PC-9 (cell line): Measurements from ENCODE around the gene AMZ1. TPM values are rescaled to one million over a fixed set of nuclear protein-coding genes. Genes with fewer than 3 reads are reported as not detected.

ENCODE experiments used
- BruUV-seq: library from RNA; stranded (reverse); fragments of 400-500 nt; replicated peaks from 2 replicates; lab custom pipeline; 2021; lab: Mats Ljungman, UMichigan
- CTCF ChIA-PET: fragments of 300-600 bp; sonication (Branson Sonifier 250); formaldehyde crosslinking; loops from one replicate; lab custom pipeline; 2022; ENCODE audit warnings: antibody characterized with exemption; lab: Charles Lee
- POLR2A ChIA-PET: fragments of 300-600 bp; sonication (Branson Sonifier 250); formaldehyde crosslinking; loops from one replicate; lab custom pipeline; 2022; ENCODE audit warnings: antibody characterized with exemption; ENCODE audit not compliant: unreplicated experiment; lab: Charles Lee
- DNase-seq, 2 experiments: peaks; one replicate each; pipeline versions ENCODE4 v3.0.0 to v3.0.0-alpha.2; 2015 to 2022; ENCODE audit warnings: mixed read lengths in 1 of 2
- H2AFZ ChIP-seq: fragments of 200-600 bp; sonication (generic); 2 replicates; pipeline ENCODE4 v1.8.1; 2017; ENCODE audit warnings: antibody characterized with exemption
- H3F3A ChIP-seq: fragments of 200-600 bp; sonication (generic); 2 replicates; pipeline ENCODE4 v1.8.1; 2017; ENCODE audit warnings: antibody characterized with exemption, mild to moderate bottlenecking, low read depth; ENCODE audit not compliant: insufficient read depth
- H3K27ac ChIP-seq: fragments of 200-600 bp; sonication (generic); 2 replicates; pipeline ENCODE4 v1.6.1; 2016; ENCODE audit warnings: mixed run types
- H3K27me3 ChIP-seq: fragments of 200-600 bp; sonication (generic); 2 replicates; pipeline ENCODE4 v1.6.1; 2016; ENCODE audit warnings: low read depth, mixed run types; ENCODE audit not compliant: insufficient read depth
- H3K36me3 ChIP-seq: fragments of 200-600 bp; sonication (generic); 2 replicates; pipeline ENCODE4 v1.6.1; 2016; ENCODE audit warnings: low read depth, mixed run types
- H3K4me1 ChIP-seq: fragments of 200-600 bp; sonication (generic); replicated peaks from 2 replicates; pipeline ENCODE4 v1.6.1; 2016; ENCODE audit warnings: mixed run types; ENCODE audit not compliant: insufficient read depth
- H3K4me2 ChIP-seq: fragments of 200-600 bp; sonication (generic); 2 replicates; pipeline ENCODE4 v1.6.1; 2017; ENCODE audit warnings: mixed run types
- H3K4me3 ChIP-seq: fragments of 200-600 bp; sonication (generic); 2 replicates; pipeline ENCODE4 v1.6.1; 2016; ENCODE audit warnings: mixed run types
- H3K79me2 ChIP-seq: fragments of 200-600 bp; sonication (generic); 2 replicates; pipeline ENCODE4 v1.6.1; 2017; ENCODE audit warnings: low read depth, mixed run types
- H3K9me2 ChIP-seq: fragments of 200-600 bp; sonication (generic); 2 replicates; pipeline ENCODE4 v1.8.1; 2017; ENCODE audit warnings: mild to moderate bottlenecking; ENCODE audit not compliant: insufficient read depth
- H3K9me3 ChIP-seq: fragments of 200-600 bp; sonication (generic); 2 replicates; pipeline ENCODE4 v1.8.1; 2016; ENCODE audit warnings: low read depth; ENCODE audit not compliant: insufficient read depth
- H4K20me1 ChIP-seq: fragments of 200-600 bp; sonication (generic); 2 replicates; pipeline ENCODE4 v1.8.1; 2017; ENCODE audit not compliant: insufficient read depth
- CTCF ChIP-seq: fragments of 200-600 bp; sonication (generic); conservative IDR thresholded peaks from 2 replicates; pipeline ENCODE4 v1.6.1; 2017; ENCODE audit warnings: mixed run types, antibody characterized with exemption, mild to moderate bottlenecking, moderate library complexity
- EZH2 ChIP-seq: fragments of 200-600 bp; sonication (generic); IDR thresholded peaks from 2 replicates; pipeline ENCODE4 v1.8.0; 2017; ENCODE audit warnings: antibody characterized with exemption, low read depth
- intact Hi-C: fragments of 100-400 bp; cut with micrococcal nuclease; formaldehyde crosslinking; loops from one replicate; pipeline ENCODE4 v1.10.0; 2022; ENCODE audit not compliant: unreplicated experiment
- total RNA-seq: library from RNA; stranded (reverse); gene quantifications from 2 replicates; pipeline ENCODE4 v1.2.3, GENCODE V29; 2021

The AMZ1 gene
- total RNA-seq, 1 experiment from 2014 or later: not detected

GRCh38 chr7:2687338-2687869, 598 bp upstream of the AMZ1 start:
- no peaks in the 10 kb centered on the region for H3K9me2 ChIP-seq
- DNase-seq: no peak
- H2AFZ ChIP-seq: no peak overlapping the region
- no peak overlapping the region for H3K4me2 ChIP-seq
- POLR2A ChIA-PET: interaction anchor here (0.5 to 0.6 kb wide), 2 partner anchors 56 to 445 kb away, joined by 5 to 6 read pairs; partner anchors contain the start of genes MRM2, NUDT1 and TTYH3
- H3K79me2 ChIP-seq: no peaks in the 10 kb centered on the region
- no TSS peak for BruUV-seq
- CTCF ChIA-PET: interaction anchor here (0.6 kb wide), 2 partner anchors 121 to 187 kb away, joined by 3 to 6 read pairs; no protein-coding TSS in a partner anchor
- no peaks in the 10 kb centered on the region for H3K9me3 ChIP-seq
- TF ChIP-seq CTCF: no peak
- no peak for TF ChIP-seq EZH2
- H3K4me1 ChIP-seq: peaks cover 8% of the 10 kb centered on the region; the same call in 1 of the 2 replicates
- H3K27ac ChIP-seq: no peak overlapping the region
- no peak overlapping the region for H3K4me3 ChIP-seq
- no peaks in the 10 kb centered on the region for H3F3A ChIP-seq
- no peaks in the 10 kb centered on the region; the same call in 1 of the 2 replicates for H4K20me1 ChIP-seq
- intact Hi-C loops: no loop called here
- no peaks in the 10 kb centered on the region for H3K27me3 ChIP-seq
- no peaks in the 10 kb centered on the region for H3K36me3 ChIP-seq

- H3K4me2 ChIP-seq: no peak overlapping the region
- ChIA-PET CTCF (interaction anchor here (0.7 kb wide), 1 partner anchor 1104 kb away, joined by 3 read pairs; no protein-coding TSS in a partner anchor), POLR2A (no interaction called here)
- peaks cover 19% of the 10 kb centered on the region for H3K4me1 ChIP-seq
- no peak for DNase-seq
- H4K20me1 ChIP-seq: no peaks in the 10 kb centered on the region; the same call in 1 of the 2 replicates
- peaks cover 2% of the 10 kb centered on the region; the same call in 1 of the 2 replicates for H3F3A ChIP-seq
- H2AFZ ChIP-seq: no peak overlapping the region
- H3K79me2 ChIP-seq: no peaks in the 10 kb centered on the region
- H3K4me3 ChIP-seq: no peak overlapping the region
- intact Hi-C loops: no loop called here
- H3K36me3 ChIP-seq: no peaks in the 10 kb centered on the region
- TF ChIP-seq EZH2 (no peak), CTCF (no peak)
- no peaks in the 10 kb centered on the region for H3K27me3 ChIP-seq
- no peaks in the 10 kb centered on the region for H3K9me2 ChIP-seq
- no TSS peak for BruUV-seq
- no peaks in the 10 kb centered on the region for H3K9me3 ChIP-seq
- H3K27ac ChIP-seq: no peak overlapping the region
Observed at GRCh38 chr7:2688409-2689342, 674 bp downstream of the AMZ1 start.

GRCh38 chr7:2689343-2689847, 1.4 kb downstream of the AMZ1 start:
- H3K27me3 ChIP-seq: no peaks in the 10 kb centered on the region
- H2AFZ ChIP-seq: no peak overlapping the region
- POLR2A ChIA-PET: no interaction called here
- no peak overlapping the region for H3K4me2 ChIP-seq
- CTCF ChIA-PET: interaction anchor here (0.6 to 1.2 kb wide), 3 partner anchors 8 to 1104 kb away, joined by 3 to 6 read pairs (median 3); no protein-coding TSS in a partner anchor
- no peaks in the 10 kb centered on the region for H3K79me2 ChIP-seq
- H3F3A ChIP-seq: peaks cover 4% of the 10 kb centered on the region
- no peaks in the 10 kb centered on the region for H3K36me3 ChIP-seq
- DNase-seq: no peak
- no peaks in the 10 kb centered on the region for H3K9me2 ChIP-seq
- intact Hi-C loops: no loop called here
- no TSS peak for BruUV-seq
- no peaks in the 10 kb centered on the region; the same call in 1 of the 2 replicates for H4K20me1 ChIP-seq
- no peak for TF ChIP-seq CTCF
- TF ChIP-seq EZH2: no peak
- no peak overlapping the region for H3K27ac ChIP-seq
- no peak overlapping the region for H3K4me3 ChIP-seq
- H3K4me1 ChIP-seq: peaks cover 25% of the 10 kb centered on the region
- H3K9me3 ChIP-seq: no peaks in the 10 kb centered on the region
